Measurements from ENCODE around the gene MMRN2.

GRCh38 chr10:86963341-86963919 is 6.0 kb upstream of the MMRN2 start:
- TF ChIP-seq CTCF (IDR thresholded peaks at IDR 0.05) (no peak), POLR2A (IDR thresholded peaks at IDR 0.05) (no peak)
